GM18519 (cell line): ENCODE results near the gene KMO.

Experiments used
- ATAC-seq: cut with Tn5 transposase; IDR thresholded peaks from one replicate; pipeline ENCODE4 v1.9.1; 2021; ENCODE audit warnings: mild to moderate bottlenecking, moderate library complexity; ENCODE audit not compliant: unreplicated experiment, low FRiP score

The KMO gene

GRCh38 chr1:241642593-241642944 lies 110.4 kb downstream of the KMO start:
- no peak for ATAC-seq

GRCh38 chr1:241644259-241644658 lies 112.1 kb downstream of the KMO start:
- ATAC-seq = no peak

GRCh38 chr1:241645199-241645598 lies 113.0 kb downstream of the KMO start:
- ATAC-seq = no peak
